Lung (tissue), 12 donors: Measurements from ENCODE around the gene ADGRA3. TPM values are rescaled to one million over a fixed set of nuclear protein-coding genes. Genes with fewer than 3 reads are reported as not detected.

Source experiments
- ATAC-seq: fragments of 200-7000 bp; cut with Tn5 transposase; one replicate; pipeline ENCODE4 v1.9.1; 2020; ENCODE audit warnings: moderate number of reproducible peaks; ENCODE audit not compliant: insufficient read depth, low FRiP score
- DNase-seq, 3 donors: peaks; one replicate each; pipeline ENCODE4 v3.0.0-alpha.2; 2013 to 2017
- H3K27ac ChIP-seq, 2 donors: one replicate each; pipeline ENCODE4 v1.5.1; 2013; ENCODE audit warnings: mild to moderate bottlenecking in 2 of 2, moderate library complexity in 2 of 2, control low read depth in 1 of 2, inconsistent platforms in 1 of 2, low read depth in 1 of 2, low read length in 1 of 2
- H3K27me3 ChIP-seq, 3 donors: one replicate each; pipeline ENCODE4 v1.5.1; 2013; ENCODE audit warnings: low read length in 2 of 3; ENCODE audit not compliant: control insufficient read depth in 3 of 3, insufficient read depth in 3 of 3
- H3K36me3 ChIP-seq, 4 donors: one replicate each; pipeline ENCODE4 v1.5.1; 2013; ENCODE audit warnings: low read length in 4 of 4, mild to moderate bottlenecking in 1 of 4, moderate library complexity in 1 of 4; ENCODE audit not compliant: control insufficient read depth in 4 of 4, insufficient read depth in 4 of 4
- H3K4me1 ChIP-seq, 5 donors: one replicate each; pipeline ENCODE4 v1.5.1; 2013; ENCODE audit warnings: low read length in 5 of 5, mild to moderate bottlenecking in 2 of 5, moderate library complexity in 1 of 5; ENCODE audit not compliant: control insufficient read depth in 5 of 5, insufficient read depth in 5 of 5
- H3K4me3 ChIP-seq: one replicate; pipeline ENCODE4 v1.5.1; 2013; ENCODE audit warnings: mild to moderate bottlenecking, control low read depth, moderate library complexity
- H3K9ac ChIP-seq, 2 donors: one replicate each; pipeline ENCODE4 v1.5.1; 2013; ENCODE audit warnings: low read length in 2 of 2, control low read depth in 1 of 2; ENCODE audit not compliant: insufficient read depth in 1 of 2
- H3K9me3 ChIP-seq, 4 donors: one replicate each; pipeline ENCODE4 v1.5.1; 2013; ENCODE audit warnings: low read length in 3 of 4, mild to moderate bottlenecking in 1 of 4, moderate library complexity in 1 of 4; ENCODE audit not compliant: control insufficient read depth in 4 of 4, insufficient read depth in 3 of 4
- WGBS, 2 donors: extraction: QIAGEN DNeasy Blood & Tissue Kit; methylation state at CpG; one replicate each; pipeline ENCODE4 v1.1.7; 2013; 5-methylcytosine and 5-hydroxymethylcytosine counted together
- polyA plus RNA-seq, 2 donors: library from polyadenylated mRNA; stranded (reverse); fragments of 200-250 nt; gene quantifications; one replicate each; pipeline ENCODE4 v1.2.1, GENCODE V29; 2013
- total RNA-seq, 2 donors: library from RNA; depleted of rRNA in 1 of 2; stranded (reverse); fragments of >200 nt in 1 of 2; gene quantifications; one replicate each; pipeline ENCODE4 v1.2.1, GENCODE V29; 2014 to 2021
- TF ChIP-seq, protein P1 (sequence below): IDR thresholded peaks from 2 replicates; pipeline ENCODE4 v1.5.1; 2012; ENCODE audit warnings: mild to moderate bottlenecking; ENCODE audit errors: control extremely low read depth, extremely low read depth
- donor health status: control.
- donor health status: control.
- donor health status: Bipolar disorder and iron deficiency.
- donor health status: healthy.
- donor health status: DM: yes; HTN: yes; CAD: no.

The ADGRA3 gene
- total and polyA plus RNA-seq, 4 donors, result 6.6 to 62.8 (median 11.9) TPM

- TF ChIP-seq, protein P1, sequence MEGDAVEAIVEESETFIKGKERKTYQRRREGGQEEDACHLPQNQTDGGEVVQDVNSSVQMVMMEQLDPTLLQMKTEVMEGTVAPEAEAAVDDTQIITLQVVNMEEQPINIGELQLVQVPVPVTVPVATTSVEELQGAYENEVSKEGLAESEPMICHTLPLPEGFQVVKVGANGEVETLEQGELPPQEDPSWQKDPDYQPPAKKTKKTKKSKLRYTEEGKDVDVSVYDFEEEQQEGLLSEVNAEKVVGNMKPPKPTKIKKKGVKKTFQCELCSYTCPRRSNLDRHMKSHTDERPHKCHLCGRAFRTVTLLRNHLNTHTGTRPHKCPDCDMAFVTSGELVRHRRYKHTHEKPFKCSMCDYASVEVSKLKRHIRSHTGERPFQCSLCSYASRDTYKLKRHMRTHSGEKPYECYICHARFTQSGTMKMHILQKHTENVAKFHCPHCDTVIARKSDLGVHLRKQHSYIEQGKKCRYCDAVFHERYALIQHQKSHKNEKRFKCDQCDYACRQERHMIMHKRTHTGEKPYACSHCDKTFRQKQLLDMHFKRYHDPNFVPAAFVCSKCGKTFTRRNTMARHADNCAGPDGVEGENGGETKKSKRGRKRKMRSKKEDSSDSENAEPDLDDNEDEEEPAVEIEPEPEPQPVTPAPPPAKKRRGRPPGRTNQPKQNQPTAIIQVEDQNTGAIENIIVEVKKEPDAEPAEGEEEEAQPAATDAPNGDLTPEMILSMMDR, result no peak
- WGBS, 2 donors, result 0 to 1% methylated on average over 47 to 80 of the region's 80 CpGs
- Histone ChIP-seq H3K4me3 (peak overlapping the region; percentile 68), H3K27ac (peak overlapping the region; percentile 81 to 86), H3K27me3 (no peaks in the 10 kb centered on the region), H3K9me3 (no peaks in the 10 kb centered on the region), H3K9ac (peak overlapping the region; percentile 66 to 70), H3K4me1 (peaks cover 0 to 13% (median 0%) of the 10 kb centered on the region in 5 donors), H3K36me3 (no peaks in the 10 kb centered on the region)
- ATAC-seq (peak; percentile 57), DNase-seq (peak; percentile 82 to 89 (median 88))
Measured at GRCh38 chr4:22515145-22515887, 550 bp downstream of the ADGRA3 start.

GRCh38 chr4:22514481-22514880, 1.4 kb downstream of the ADGRA3 start:
- DNase-seq (peak in 2 of 3 donors; percentile 37 to 55), ATAC-seq (no peak)
- Histone ChIP-seq H3K36me3 (no peaks in the 10 kb centered on the region), H3K9ac (peak overlapping the region; percentile 66 to 70), H3K27ac (peak overlapping the region in 1 of 2 donors; percentile 86), H3K4me3 (no peak overlapping the region), H3K9me3 (no peaks in the 10 kb centered on the region), H3K27me3 (no peaks in the 10 kb centered on the region), H3K4me1 (peaks cover 0 to 13% (median 0%) of the 10 kb centered on the region in 5 donors)
- TF ChIP-seq, protein P1, result no peak
- 13 to 18% methylated on average over 8 of the region's 8 CpGs for WGBS, 2 donors

DNA sequence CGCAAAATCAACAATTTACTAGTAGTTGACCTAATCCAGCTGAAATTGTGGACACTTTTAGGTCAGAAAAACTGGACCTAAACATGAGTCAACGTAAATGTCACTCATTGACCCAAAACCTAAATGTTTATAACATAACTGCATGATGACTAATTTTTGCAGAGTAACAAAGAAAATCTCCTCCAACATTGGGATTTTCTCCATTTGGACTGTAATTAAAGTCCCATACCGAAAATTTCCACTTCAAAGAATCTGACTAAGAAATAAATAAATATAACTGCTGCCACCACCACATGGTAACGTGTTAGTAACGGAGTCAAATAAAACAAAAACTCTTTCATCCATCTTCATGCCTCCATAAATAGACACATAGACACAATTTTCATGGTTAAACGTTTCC, 1.9 kb downstream of the ADGRA3 start:
- Histone ChIP-seq H3K9me3 (no peaks in the 10 kb centered on the region), H3K4me3 (no peak overlapping the region), H3K27ac (no peak overlapping the region), H3K9ac (no peak overlapping the region), H3K27me3 (no peaks in the 10 kb centered on the region), H3K4me1 (peaks cover 0 to 13% (median under 1%) of the 10 kb centered on the region in 5 donors), H3K36me3 (no peaks in the 10 kb centered on the region)
- DNase-seq (peak in 2 of 3 donors; percentile 43 to 57), ATAC-seq (no peak)
- TF ChIP-seq, protein P1, result no peak
- 65 to 69% methylated on average over 6 of the region's 6 CpGs for WGBS, 2 donors
